GM12892 (cell line): Measurements from ENCODE around the gene CCL13.

Experiments used
- POLR2A ChIP-seq: IDR thresholded peaks from 2 replicates; pipeline ENCODE4 v1.6.1; 2011; ENCODE audit warnings: low read depth, low read length, control low read depth
- POLR2AphosphoS5 ChIP-seq: IDR thresholded peaks from 2 replicates; pipeline ENCODE4 v1.6.1; 2011; ENCODE audit warnings: low read depth, low read length, control low read depth
- TAF1 ChIP-seq: IDR thresholded peaks from 2 replicates; pipeline ENCODE4 v1.6.1; 2011; ENCODE audit warnings: low read depth, mild to moderate bottlenecking, control low read depth, low read length, borderline replicate concordance

DNA sequence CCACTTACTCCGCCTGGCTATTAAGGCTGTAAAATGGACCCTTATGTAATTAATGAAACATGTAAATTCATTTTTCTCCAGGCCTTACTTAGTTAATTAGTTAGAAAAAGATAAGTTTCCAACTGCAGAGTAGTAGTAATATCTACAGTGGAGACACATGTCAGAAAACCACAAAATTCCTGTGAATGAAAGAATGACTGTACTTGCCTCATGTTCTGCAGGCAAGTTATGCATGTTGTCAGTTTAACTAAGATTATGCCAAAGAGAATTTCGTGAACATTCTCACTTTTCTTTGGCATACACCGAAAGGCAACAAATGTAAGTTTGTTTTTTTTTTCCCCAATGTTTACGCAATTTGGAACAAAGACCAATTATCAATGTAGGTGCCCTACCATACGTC is 23.6 kb downstream of the CCL13 start:
- TF ChIP-seq TAF1 (no peak), POLR2AphosphoS5 (no peak), POLR2A (no peak)
